NOMO-1 treated with DMSO at 0.1 percent for 48 hours (cell line): Measurements from ENCODE around the gene AQP2.
A peak's percentile ranks its signal among the peaks of the same experiment; 100 is the strongest.
"Not testable (repeated sequence)": the region's sequence is repeated elsewhere in the genome, so short reads cannot be mapped to it uniquely, and the experiment has no call there.

Experiments used
- DNase-seq: peaks from one replicate; lab custom pipeline; 2025; ENCODE audit not compliant: unreplicated experiment; lab: John Stamatoyannopoulos, UW

Gene AQP2

GRCh38 chr12:49984476-49985359 lies 34.2 kb downstream of the AQP2 start:
- DNase-seq, result no peak

GRCh38 chr12:49985981-49986380 lies 35.4 kb downstream of the AQP2 start:
- no peak for DNase-seq

GRCh38 chr12:49986476-49986875 lies 35.9 kb downstream of the AQP2 start:
- not testable (repeated sequence) for DNase-seq

GRCh38 chr12:49987625-49988303 lies 37.2 kb downstream of the AQP2 start:
- peak; percentile 91 for DNase-seq

GRCh38 chr12:49989400-49989799 lies 38.9 kb downstream of the AQP2 start:
- not testable (repeated sequence) for DNase-seq

- DNase-seq, result peak; percentile 82
Observed at GRCh38 chr12:49990273-49990672, 39.7 kb downstream of the AQP2 start.

GRCh38 chr12:49998453-49998852 lies 47.9 kb downstream of the AQP2 start:
- DNase-seq, result no peak

- no peak for DNase-seq
Observed at GRCh38 chr12:50003595-50003994, 53.1 kb downstream of the AQP2 start.

- no peak for DNase-seq
Observed at GRCh38 chr12:50004696-50005095, 54.2 kb downstream of the AQP2 start.

GRCh38 chr12:50005175-50005574 lies 54.6 kb downstream of the AQP2 start:
- DNase-seq, result no peak

- DNase-seq, result no peak
Observed at GRCh38 chr12:50006280-50006679, 55.7 kb downstream of the AQP2 start.

- DNase-seq, result no peak
Observed at GRCh38 chr12:50006754-50007442, 56.4 kb downstream of the AQP2 start.
